GM12891 (cell line): ENCODE measurements around the gene OR10W1.

Source experiments
- POLR2A ChIP-seq: IDR thresholded peaks from 2 replicates; pipeline ENCODE4 v1.6.1; 2011; ENCODE audit warnings: low read depth, low read length, control low read depth
- SPI1 ChIP-seq: IDR thresholded peaks from 2 replicates; pipeline ENCODE4 v1.6.1; 2011; ENCODE audit warnings: low read depth, low read length, control low read depth

- TF ChIP-seq POLR2A (no peak), SPI1 (no peak)
Measured at GRCh38 chr11:58289266-58289665, 21.2 kb upstream of the OR10W1 start.
